Heart left ventricle (tissue), 13 donors: ENCODE data around the gene MAP3K20.
A peak's percentile ranks its signal among the peaks of the same experiment; 100 is the strongest.

ENCODE experiments used
- POLR2A ChIP-seq, 2 donors: fragments of 450-650 bp; IDR thresholded peaks; one replicate each; pipeline ENCODE4 v1.6.1; 2017; ENCODE audit warnings: antibody characterized with exemption in 2 of 2, mild to moderate bottlenecking in 2 of 2, moderate library complexity in 2 of 2
- TF ChIP-seq, protein P1 (sequence below), 12 donors: fragments of 200-600 bp; sonication (generic) in 4 of 12; IDR thresholded peaks; one replicate each; pipeline versions ENCODE4 v1.5.0 to v1.8.0; 2018 to 2022; ENCODE audit warnings: antibody characterized with exemption in 12 of 12, mild to moderate bottlenecking in 5 of 12
- donor health status: ischemic (EF 13 %, LVEDD 7.1; RV severe dilation, severe dysfunction).
- donor health status: DM: no; HTN: yes; CAD: no.
- donor health status: DM: no; HTN: no; CAD: no.
- donor health status: ischemic (EF 25% LVEDD 6.9; RV normal size, moderate dysfunction).
- donor health status: ischemic (EF 25% LVEDD 5.7; RV mildly dilated, moderate dysfunction).
- donor health status: ischemic (EF 35%, LVEDD 5.7; RV mildly dilated, moderate dysfunction).
- donor health status: nonischemic (EF 11% LVEDD 7.7; RV severe dilation, severe dysfunction).
- donor health status: DM: yes; HTN: yes; CAD: no.
- donor health status: PGD.
- donor health status: ischemic (EF 29% LVEDD 5.4; RV normal size, mild dysfunction).
- donor health status: nonischemic (EF 23%, LVEDD 6.1; RV moderate dilation, normal function).

DNA sequence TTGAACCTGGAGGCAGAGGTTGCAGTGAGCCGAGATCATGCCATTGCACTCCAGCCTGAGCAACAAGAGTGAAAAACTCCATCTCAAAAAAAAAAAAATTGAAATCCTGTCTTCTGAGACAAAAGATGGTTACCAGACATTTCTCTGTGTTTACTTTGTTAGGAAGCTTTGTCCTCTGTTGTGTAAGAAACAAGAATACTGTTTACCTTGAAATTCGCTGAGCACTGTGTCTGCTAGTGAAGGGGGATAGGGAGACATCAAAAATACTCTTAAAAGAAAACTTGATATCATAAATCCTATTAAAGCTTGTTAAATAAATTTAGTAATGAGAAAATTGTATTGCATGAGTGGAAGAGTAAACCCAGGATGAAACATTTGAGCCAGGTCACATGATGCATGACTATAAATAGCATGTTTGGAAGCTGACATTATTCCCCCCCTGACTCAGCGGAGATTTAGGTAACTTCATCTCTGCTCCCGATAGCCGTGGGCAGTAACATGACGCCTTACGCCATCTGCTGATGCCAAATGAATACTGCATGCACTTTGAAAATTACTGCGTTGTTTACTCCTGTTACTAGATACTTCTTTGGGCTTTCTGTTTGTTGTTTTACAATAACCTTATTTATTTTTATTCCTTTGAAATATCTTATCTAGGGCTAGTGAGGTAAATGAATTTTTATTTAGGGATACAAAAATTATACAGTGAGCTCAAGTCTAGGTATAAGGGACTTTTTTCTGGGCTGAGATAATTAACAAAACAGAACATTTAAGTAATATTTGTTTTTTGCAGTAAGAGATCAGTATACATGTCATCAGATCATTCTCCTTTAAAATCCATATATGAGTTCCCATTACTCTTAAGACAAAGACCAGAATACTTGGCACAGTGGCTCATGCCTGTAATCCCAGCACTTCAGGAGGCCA lies 134.9 kb downstream of the MAP3K20 start:
- TF ChIP-seq, protein P1, sequence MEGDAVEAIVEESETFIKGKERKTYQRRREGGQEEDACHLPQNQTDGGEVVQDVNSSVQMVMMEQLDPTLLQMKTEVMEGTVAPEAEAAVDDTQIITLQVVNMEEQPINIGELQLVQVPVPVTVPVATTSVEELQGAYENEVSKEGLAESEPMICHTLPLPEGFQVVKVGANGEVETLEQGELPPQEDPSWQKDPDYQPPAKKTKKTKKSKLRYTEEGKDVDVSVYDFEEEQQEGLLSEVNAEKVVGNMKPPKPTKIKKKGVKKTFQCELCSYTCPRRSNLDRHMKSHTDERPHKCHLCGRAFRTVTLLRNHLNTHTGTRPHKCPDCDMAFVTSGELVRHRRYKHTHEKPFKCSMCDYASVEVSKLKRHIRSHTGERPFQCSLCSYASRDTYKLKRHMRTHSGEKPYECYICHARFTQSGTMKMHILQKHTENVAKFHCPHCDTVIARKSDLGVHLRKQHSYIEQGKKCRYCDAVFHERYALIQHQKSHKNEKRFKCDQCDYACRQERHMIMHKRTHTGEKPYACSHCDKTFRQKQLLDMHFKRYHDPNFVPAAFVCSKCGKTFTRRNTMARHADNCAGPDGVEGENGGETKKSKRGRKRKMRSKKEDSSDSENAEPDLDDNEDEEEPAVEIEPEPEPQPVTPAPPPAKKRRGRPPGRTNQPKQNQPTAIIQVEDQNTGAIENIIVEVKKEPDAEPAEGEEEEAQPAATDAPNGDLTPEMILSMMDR (IDR thresholded peaks at IDR 0.05) = peak; percentile 77 to 96 (median 92)
- no peak for TF ChIP-seq POLR2A (IDR thresholded peaks at IDR 0.05)
